HepG2 (cell line): Measurements from ENCODE around the gene N4BP2. TPM values are rescaled to one million over a fixed set of nuclear protein-coding genes. Genes with fewer than 3 reads are reported as not detected.

Experiments
- ATAC-seq: fragments of 200-7000 bp; cut with Tn5 transposase; 3 replicates; pipeline ENCODE4 v1.9.1; 2020; ENCODE audit warnings: mild to moderate bottlenecking, moderate library complexity
- BruUV-seq: library from RNA; stranded (reverse); fragments of 400-500 nt; replicated peaks from 2 replicates; lab custom pipeline; 2021; lab: Mats Ljungman, UMichigan
- CTCF ChIA-PET: fragments of 300-600 bp; formaldehyde crosslinking; extraction: SDS; loops from one replicate; lab custom pipeline; 2021; ENCODE audit warnings: low total read pairs, inconsistent platforms, low intra/inter-chr PET ratio; lab: Yijun Ruan, JAX
- POLR2A ChIA-PET: fragments of 350-600 bp; sonication (Branson Sonifier 250); formaldehyde crosslinking; loops from one replicate; lab custom pipeline; 2020; ENCODE audit warnings: antibody characterized with exemption, inconsistent platforms; lab: Yijun Ruan, JAX
- DNase-seq: peaks from one replicate; pipeline ENCODE4 v3.0.0-alpha.2; 2015; ENCODE audit warnings: low spot score
- FAIRE-seq: peaks from 3 replicates; lab custom pipeline; 2011; peaks lifted over from hg19 to GRCh38; lab: Jason Lieb, UNC
- H2AFZ ChIP-seq: one replicate; pipeline ENCODE4 v1.6.1; 2011; ENCODE audit warnings: low read length, inconsistent platforms
- H3K27ac ChIP-seq: fragments of 300-600 bp; 3 replicates; pipeline ENCODE4 v1.8.0; 2011; ENCODE audit warnings: mixed run types, mild to moderate bottlenecking, mixed read lengths, low read length, inconsistent platforms; ENCODE audit not compliant: insufficient read depth; ENCODE audit errors: extremely low read length
- H3K27me3 ChIP-seq, 2 experiments: fragments of 200-600 bp in 1 of 2; 2 replicates in 1 of 2; 3 replicates in 1 of 2; pipeline versions ENCODE4 v1.6.0 to v1.8.0; 2011; ENCODE audit warnings: low read length in 2 of 2, mild to moderate bottlenecking in 2 of 2, moderate library complexity in 2 of 2, inconsistent platforms in 1 of 2; ENCODE audit not compliant: insufficient read depth in 2 of 2, control insufficient read depth in 1 of 2
- H3K36me3 ChIP-seq, 2 experiments: fragments of 200-600 bp in 1 of 2; replicated peaks in 1 of 2; 2 replicates in 1 of 2; 3 replicates in 1 of 2; pipeline versions ENCODE4 v1.5.1 to v1.8.0; 2011; ENCODE audit warnings: low read length in 2 of 2, inconsistent platforms in 1 of 2; ENCODE audit not compliant: insufficient read depth in 2 of 2, control insufficient read depth in 1 of 2
- H3K4me1 ChIP-seq: 2 replicates; pipeline ENCODE4 v1.5.1; 2012; ENCODE audit warnings: low read length, inconsistent platforms; ENCODE audit not compliant: insufficient read depth
- H3K4me2 ChIP-seq: 2 replicates; pipeline ENCODE4 v1.6.0; 2011; ENCODE audit warnings: low read depth, low read length, inconsistent platforms
- H3K4me3 ChIP-seq, 3 experiments: fragments of 200-600 bp in 1 of 3; sonication (generic), shearing (Covaris generic) in 1 of 3; replicated peaks in 1 of 3; 2 replicates each; pipeline ENCODE4 v1.5.1; 2011 to 2016; ENCODE audit warnings: low read length in 3 of 3, inconsistent platforms in 2 of 3, low read depth in 2 of 3, mild to moderate bottlenecking in 2 of 3, control low read depth in 1 of 3, mixed read lengths in 1 of 3; ENCODE audit not compliant: insufficient read depth in 1 of 3
- H3K79me2 ChIP-seq: one replicate; pipeline ENCODE4 v1.6.1; 2011; ENCODE audit warnings: low read length, inconsistent platforms; ENCODE audit not compliant: insufficient read depth
- H3K9ac ChIP-seq: 2 replicates; pipeline ENCODE4 v1.6.0; 2011; ENCODE audit warnings: mild to moderate bottlenecking, low read depth, low read length, inconsistent platforms; ENCODE audit not compliant: insufficient read depth
- H3K9me3 ChIP-seq: 2 replicates; pipeline ENCODE4 v1.5.1; 2012; ENCODE audit warnings: mild to moderate bottlenecking, low read length
- H4K20me1 ChIP-seq: 2 replicates; pipeline ENCODE4 v1.6.0; 2011; ENCODE audit warnings: inconsistent platforms, mild to moderate bottlenecking, low read length, moderate library complexity; ENCODE audit not compliant: insufficient read depth
- CCAR2 ChIP-seq: fragments of 200-400 bp; formaldehyde crosslinking; optimal IDR thresholded peaks from 2 replicates; pipeline ENCODE3; 2018; ENCODE audit warnings: low read depth, mild to moderate bottlenecking, low read length, moderate library complexity
- ESRRA ChIP-seq: sonication (generic); formaldehyde crosslinking; IDR thresholded peaks from 2 replicates; pipeline ENCODE4 v1.5.1; 2020; ENCODE audit warnings: mild to moderate bottlenecking, low read depth, missing genetic modification reagents
- HBP1 ChIP-seq: IDR thresholded peaks from 2 replicates; pipeline ENCODE4 v1.6.1; 2016; ENCODE audit warnings: low read depth, control low read depth
- HOXA3 ChIP-seq: sonication (generic); formaldehyde crosslinking; IDR thresholded peaks from 2 replicates; pipeline ENCODE4 v1.5.0; 2020; ENCODE audit warnings: missing genetic modification reagents
- NKX3-1 ChIP-seq: sonication (generic); formaldehyde crosslinking; IDR thresholded peaks from 2 replicates; pipeline ENCODE4 v1.5.0; 2020; ENCODE audit warnings: missing genetic modification reagents
- PAX8 ChIP-seq: sonication (generic); formaldehyde crosslinking; IDR thresholded peaks from 2 replicates; pipeline ENCODE4 v1.8.0; 2022; ENCODE audit warnings: mild to moderate bottlenecking, missing genetic modification reagents, borderline replicate concordance
- SRSF1 ChIP-seq: fragments of 200-400 bp; formaldehyde crosslinking; optimal IDR thresholded peaks from 2 replicates; pipeline ENCODE3; 2017; ENCODE audit warnings: mild to moderate bottlenecking, low read depth, low read length, moderate library complexity
- ZBTB21 ChIP-seq: sonication (generic); formaldehyde crosslinking; IDR thresholded peaks from 2 replicates; pipeline ENCODE4 v1.4.0; 2020; ENCODE audit warnings: missing genetic modification reagents
- WGBS: methylation state at CpG from one replicate; pipeline ENCODE4 v1.1.6; 2017; ENCODE audit warnings: low lambda C conversion rate; 5-methylcytosine and 5-hydroxymethylcytosine counted together
- in situ Hi-C: cut with HindIII; loops from 2 replicates; pipeline ENCODE4 v1.10.0; 2017; ENCODE audit warnings: low pct_unique_long_range_greater_than_20kb; ENCODE audit not compliant: extremely low pct_ligation_motif_present
- intact Hi-C: fragments of 100-400 bp; cut with micrococcal nuclease; formaldehyde crosslinking; loops from one replicate; pipeline ENCODE4 v1.10.0; 2022; ENCODE audit not compliant: unreplicated experiment
- polyA plus RNA-seq, 8 experiments: library from polyadenylated mRNA; depleted of rRNA in 3 of 8; stranded (reverse) in 7 of 8; unstranded in 1 of 8; fragments of >200 nt; fragmentation: Illumina TruSeq in 4 of 8; extraction: Trizol in 4 of 8; gene quantifications; 2 replicates each; pipeline versions ENCODE4 v1.2.1 to v1.2.3, GENCODE V29; 2011 to 2016; ENCODE audit warnings: low read depth in 4 of 8, missing spikeins in 1 of 8, mixed read lengths in 1 of 8; ENCODE audit not compliant: insufficient read depth in 1 of 8
- total RNA-seq, 5 experiments: library from RNA; depleted of rRNA; stranded (reverse); fragments of >200 nt; fragmentation: Illumina TruSeq; extraction: Trizol; gene quantifications; 2 replicates each; pipeline ENCODE4 v1.2.3, GENCODE V29; 2016; ENCODE audit warnings: low read depth in 1 of 5
- TF ChIP-seq, protein P1 (sequence below): sonication (generic); formaldehyde crosslinking; IDR thresholded peaks from 2 replicates; pipeline ENCODE4 v1.4.0; 2020; ENCODE audit warnings: missing genetic modification reagents

The N4BP2 gene
- total and polyA plus RNA-seq, 2 of the 13 experiments (the other 11 are each of a cell fraction or from before 2014, with no cell fraction given) = 5.6 to 12.9 TPM

GRCh38 chr4:40121515-40121914, 64.9 kb downstream of the N4BP2 start:
- intact Hi-C loops (no loop called here), in situ Hi-C loops (no loop called here)
- ChIA-PET CTCF (no interaction called here), POLR2A (no interaction called here)
- no peaks in the 10 kb centered on the region for H4K20me1 ChIP-seq
- TF ChIP-seq CCAR2 (no peak), ESRRA (CRISPR knock-in tag) (no peak), PAX8 (CRISPR knock-in tag) (no peak), HBP1 (CRISPR knock-in tag) (no peak), NKX3-1 (CRISPR knock-in tag) (no peak), HOXA3 (CRISPR knock-in tag) (no peak), SRSF1 (no peak), ZBTB21 (CRISPR knock-in tag) (no peak)
- TF ChIP-seq, protein P1, sequence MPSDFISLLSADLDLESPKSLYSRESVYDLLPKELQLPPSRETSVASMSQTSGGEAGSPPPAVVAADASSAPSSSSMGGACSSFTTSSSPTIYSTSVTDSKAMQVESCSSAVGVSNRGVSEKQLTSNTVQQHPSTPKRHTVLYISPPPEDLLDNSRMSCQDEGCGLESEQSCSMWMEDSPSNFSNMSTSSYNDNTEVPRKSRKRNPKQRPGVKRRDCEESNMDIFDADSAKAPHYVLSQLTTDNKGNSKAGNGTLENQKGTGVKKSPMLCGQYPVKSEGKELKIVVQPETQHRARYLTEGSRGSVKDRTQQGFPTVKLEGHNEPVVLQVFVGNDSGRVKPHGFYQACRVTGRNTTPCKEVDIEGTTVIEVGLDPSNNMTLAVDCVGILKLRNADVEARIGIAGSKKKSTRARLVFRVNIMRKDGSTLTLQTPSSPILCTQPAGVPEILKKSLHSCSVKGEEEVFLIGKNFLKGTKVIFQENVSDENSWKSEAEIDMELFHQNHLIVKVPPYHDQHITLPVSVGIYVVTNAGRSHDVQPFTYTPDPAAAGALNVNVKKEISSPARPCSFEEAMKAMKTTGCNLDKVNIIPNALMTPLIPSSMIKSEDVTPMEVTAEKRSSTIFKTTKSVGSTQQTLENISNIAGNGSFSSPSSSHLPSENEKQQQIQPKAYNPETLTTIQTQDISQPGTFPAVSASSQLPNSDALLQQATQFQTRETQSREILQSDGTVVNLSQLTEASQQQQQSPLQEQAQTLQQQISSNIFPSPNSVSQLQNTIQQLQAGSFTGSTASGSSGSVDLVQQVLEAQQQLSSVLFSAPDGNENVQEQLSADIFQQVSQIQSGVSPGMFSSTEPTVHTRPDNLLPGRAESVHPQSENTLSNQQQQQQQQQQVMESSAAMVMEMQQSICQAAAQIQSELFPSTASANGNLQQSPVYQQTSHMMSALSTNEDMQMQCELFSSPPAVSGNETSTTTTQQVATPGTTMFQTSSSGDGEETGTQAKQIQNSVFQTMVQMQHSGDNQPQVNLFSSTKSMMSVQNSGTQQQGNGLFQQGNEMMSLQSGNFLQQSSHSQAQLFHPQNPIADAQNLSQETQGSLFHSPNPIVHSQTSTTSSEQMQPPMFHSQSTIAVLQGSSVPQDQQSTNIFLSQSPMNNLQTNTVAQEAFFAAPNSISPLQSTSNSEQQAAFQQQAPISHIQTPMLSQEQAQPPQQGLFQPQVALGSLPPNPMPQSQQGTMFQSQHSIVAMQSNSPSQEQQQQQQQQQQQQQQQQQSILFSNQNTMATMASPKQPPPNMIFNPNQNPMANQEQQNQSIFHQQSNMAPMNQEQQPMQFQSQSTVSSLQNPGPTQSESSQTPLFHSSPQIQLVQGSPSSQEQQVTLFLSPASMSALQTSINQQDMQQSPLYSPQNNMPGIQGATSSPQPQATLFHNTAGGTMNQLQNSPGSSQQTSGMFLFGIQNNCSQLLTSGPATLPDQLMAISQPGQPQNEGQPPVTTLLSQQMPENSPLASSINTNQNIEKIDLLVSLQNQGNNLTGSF = no peak
- FAIRE-seq (no peak), DNase-seq (no peak), ATAC-seq (no peak)
- TSS peak; percentile 39 for BruUV-seq
- no peak overlapping the region for H2AFZ ChIP-seq
- no peak overlapping the region for H3K9ac ChIP-seq
- H3K79me2 ChIP-seq = no peaks in the 10 kb centered on the region
- no peaks in the 10 kb centered on the region for H3K4me1 ChIP-seq
- WGBS = 95% methylated on average over 4 of the region's 4 CpGs
- no peaks in the 10 kb centered on the region for H3K27me3 ChIP-seq
- H3K36me3 ChIP-seq = peaks cover 3 to 12% of the 10 kb centered on the region in 2 experiments
- no peak overlapping the region for H3K4me2 ChIP-seq
- H3K27ac ChIP-seq = no peak overlapping the region
- no peaks in the 10 kb centered on the region for H3K9me3 ChIP-seq
- no peak overlapping the region for H3K4me3 ChIP-seq
